ENCODE data around the gene GSTP1.

Gene GSTP1

GRCh38 chr11:67606492-67607295, 23.1 kb downstream of the GSTP1 start, which contains the start of gene NDUFV1:
Gene NDUFV1 (plus strand): TSS chr11:67606936. CDS start chr11:67607005, 69 bp downstream.
- peak; percentile 96 for DNase-seq (ENCODE audit: low spot score)
- Histone ChIP-seq H3K4me3 (peak within 1 kb of the TSS; percentile 97), H3K27ac (peak within 1 kb of the TSS; percentile 85)
- TF ChIP-seq CTCF (IDR thresholded peaks at IDR 0.05) = peak; percentile 34

GRCh38 chr11:67607507-67607906, 23.9 kb downstream of the GSTP1 start:
- no peak for DNase-seq (ENCODE audit: low spot score)
- Histone ChIP-seq H3K4me3 (peak overlapping the region; percentile 97), H3K27ac (peak overlapping the region in 1 of 2 donors; percentile 85)
- no peak for TF ChIP-seq CTCF (IDR thresholded peaks at IDR 0.05)

- no peak for DNase-seq (ENCODE audit: low spot score)
- Histone ChIP-seq H3K4me3 (no peak overlapping the region), H3K27ac (no peak overlapping the region)
- no peak for TF ChIP-seq CTCF (IDR thresholded peaks at IDR 0.05)
These were observed 24.9 kb downstream of the GSTP1 start for GRCh38 chr11:67608486-67608885.

DNA sequence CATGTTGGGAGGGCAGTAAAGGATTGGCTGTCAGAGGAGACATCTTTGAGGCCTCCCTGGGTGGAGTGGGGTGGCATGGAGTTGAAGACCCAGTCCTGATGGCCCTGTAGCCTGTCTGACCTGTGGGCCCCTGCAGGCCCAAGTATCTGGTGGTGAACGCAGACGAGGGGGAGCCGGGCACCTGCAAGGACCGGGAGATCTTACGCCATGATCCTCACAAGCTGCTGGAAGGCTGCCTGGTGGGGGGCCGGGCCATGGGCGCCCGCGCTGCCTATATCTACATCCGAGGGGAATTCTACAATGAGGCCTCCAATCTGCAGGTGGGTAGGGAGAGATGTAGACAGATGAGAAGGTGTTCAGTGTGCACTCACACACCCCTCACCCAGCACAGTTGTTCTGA, 25.7 kb downstream of the GSTP1 start:
- no peak for DNase-seq (ENCODE audit: low spot score)
- Histone ChIP-seq H3K27ac (no peak overlapping the region), H3K4me3 (no peak overlapping the region)
- no peak for TF ChIP-seq CTCF (IDR thresholded peaks at IDR 0.05)

- H3K4me3 ChIP-seq = no peak overlapping the region
- no peak overlapping the region for H3K27ac ChIP-seq
- TF ChIP-seq CTCF (IDR thresholded peaks at IDR 0.05) = no peak
- DNase-seq (ENCODE audit: low spot score) = no peak
These were observed 26.8 kb downstream of the GSTP1 start for GRCh38 chr11:67610302-67610868.

DNA sequence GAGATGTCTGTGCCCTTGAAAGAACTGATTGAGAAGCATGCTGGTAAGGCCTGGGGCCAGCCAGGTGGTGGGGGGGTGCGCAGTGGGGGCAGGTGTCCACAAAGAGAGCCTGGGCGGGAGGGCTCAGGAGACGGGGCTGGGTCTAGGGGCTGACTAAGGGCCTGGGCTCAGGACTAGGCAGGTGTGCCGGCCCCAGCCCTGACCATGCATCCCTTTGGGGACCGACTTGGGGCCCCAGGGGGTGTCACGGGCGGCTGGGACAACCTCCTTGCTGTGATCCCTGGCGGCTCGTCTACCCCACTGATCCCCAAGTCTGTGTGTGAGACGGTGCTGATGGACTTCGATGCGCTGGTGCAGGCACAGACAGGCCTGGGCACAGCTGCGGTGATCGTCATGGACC, 27.6 kb downstream of the GSTP1 start:
- no peak for DNase-seq (ENCODE audit: low spot score)
- no peak for TF ChIP-seq CTCF (IDR thresholded peaks at IDR 0.05)
- H3K4me3 ChIP-seq = no peak overlapping the region

More for the DNA sequence above, 27.6 kb downstream of the GSTP1 start:
- no peak overlapping the region for H3K27ac ChIP-seq

All from coronary artery (tissue), 2 donors.